ENCODE measurements around the gene NUDT19.
"Not testable (repeated sequence)": the region's sequence is repeated elsewhere in the genome, so short reads cannot be mapped to it uniquely, and the experiment has no call there.

NUDT19 gene

DNA sequence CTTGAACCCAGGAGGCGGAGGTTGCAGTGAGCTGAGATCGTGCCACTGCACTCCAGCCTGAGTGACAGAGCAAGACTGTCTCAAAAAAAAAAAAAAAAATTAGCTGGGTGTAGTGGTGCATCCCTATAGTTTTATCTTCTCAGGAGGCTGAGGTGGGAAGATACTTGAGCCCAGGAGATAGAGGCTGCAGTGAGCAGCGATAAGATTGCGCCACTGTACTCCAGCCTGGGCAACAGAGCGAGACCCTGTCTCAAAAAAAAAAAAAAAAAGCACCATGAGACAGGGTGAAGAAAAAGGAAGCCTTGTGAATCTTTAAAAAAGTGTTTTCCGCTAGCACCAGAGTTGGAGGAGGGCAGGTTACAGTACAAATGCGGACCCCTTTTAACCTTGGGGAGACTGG is 24.6 kb downstream of the NUDT19 start:
- DNase-seq = not testable (repeated sequence)

GRCh38 chr19:32717496-32717895 is 25.9 kb downstream of the NUDT19 start:
- DNase-seq = no peak

DNA sequence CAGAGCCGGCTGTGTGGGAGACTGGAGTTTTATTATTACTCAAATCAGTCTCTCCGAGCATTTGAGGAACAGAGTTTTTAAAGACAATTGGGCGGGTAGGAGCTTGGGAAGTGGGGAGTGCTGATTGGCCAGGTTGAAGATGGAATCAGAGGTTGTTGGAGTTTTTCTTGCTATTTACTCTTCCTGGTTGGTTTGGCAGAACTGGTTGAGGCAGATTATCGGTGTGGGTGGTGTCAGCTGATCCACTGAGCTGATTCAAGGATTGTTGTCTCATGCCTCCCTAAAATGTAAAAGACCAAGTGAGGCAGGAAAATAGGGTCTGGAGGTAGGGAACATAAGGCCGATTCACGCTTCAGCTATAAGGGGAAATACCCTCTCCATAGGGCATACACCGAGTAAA is 26.7 kb downstream of the NUDT19 start:
- DNase-seq = no peak

DNA sequence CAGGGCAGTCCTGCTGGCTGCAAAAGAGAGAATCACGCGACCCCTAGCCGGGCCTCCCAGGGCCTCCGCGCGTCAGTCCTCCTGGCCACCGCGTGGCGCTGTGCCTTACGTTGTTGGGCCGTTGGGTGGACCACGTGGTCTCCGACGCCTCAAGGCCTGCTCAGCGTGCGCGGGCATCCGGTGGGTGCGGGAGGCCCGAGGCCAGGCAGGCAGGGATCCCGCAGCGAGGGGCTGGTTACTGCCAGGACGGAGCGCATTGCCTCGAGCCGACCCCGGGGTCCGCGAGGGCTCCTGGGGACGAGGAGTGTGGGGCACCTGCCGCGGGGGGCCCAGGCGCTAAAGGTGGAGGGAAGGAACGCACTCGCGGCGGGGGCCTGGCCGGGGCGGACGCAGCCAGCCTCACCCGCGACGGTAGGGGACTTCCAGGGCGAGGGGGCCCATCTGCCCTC is 28.0 kb downstream of the NUDT19 start, which contains the start of gene TDRD12:
TSS of gene TDRD12 (plus strand) at position 157 of the 449 bp plus-strand sequence. CDS start 306 bp downstream, outside the sequence.
- no peak for DNase-seq

DNA sequence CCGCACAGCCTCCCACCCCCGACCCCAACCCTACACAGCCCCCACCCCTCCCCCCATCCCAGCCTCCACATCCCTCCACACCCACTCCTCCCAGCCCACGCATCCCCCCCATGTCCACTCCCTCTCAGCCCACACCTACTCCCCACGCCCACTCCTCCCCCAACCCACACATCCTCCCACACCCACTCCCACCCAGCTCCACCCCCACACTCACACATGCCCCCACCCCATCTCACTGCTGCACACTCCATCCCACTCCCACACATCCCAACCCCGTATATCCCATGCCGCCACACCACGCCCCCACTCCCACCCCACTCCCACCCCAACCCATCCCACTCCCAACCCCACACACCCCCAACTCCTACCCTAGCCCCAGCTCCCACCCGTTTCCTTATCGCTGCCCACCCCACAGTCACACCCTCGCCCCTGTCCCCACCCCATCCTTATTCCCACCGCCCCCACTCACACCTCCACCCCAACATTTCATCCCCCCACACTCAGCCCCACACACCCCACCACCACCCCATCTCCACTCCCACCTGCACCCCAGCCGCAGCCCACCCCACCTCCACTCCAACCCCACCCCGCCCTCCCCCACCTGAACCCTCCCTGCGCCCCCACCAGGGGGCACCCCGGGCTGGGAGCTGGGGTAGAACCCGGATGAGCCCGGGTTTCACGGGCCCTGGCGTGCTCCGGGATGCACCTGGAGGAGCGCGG is 28.8 kb downstream of the NUDT19 start:
- DNase-seq = no peak

- no peak for DNase-seq
Measured at GRCh38 chr19:32720936-32721250, 29.3 kb downstream of the NUDT19 start.

GRCh38 chr19:32735936-32736335 is 44.3 kb downstream of the NUDT19 start:
- no peak for DNase-seq

DNA sequence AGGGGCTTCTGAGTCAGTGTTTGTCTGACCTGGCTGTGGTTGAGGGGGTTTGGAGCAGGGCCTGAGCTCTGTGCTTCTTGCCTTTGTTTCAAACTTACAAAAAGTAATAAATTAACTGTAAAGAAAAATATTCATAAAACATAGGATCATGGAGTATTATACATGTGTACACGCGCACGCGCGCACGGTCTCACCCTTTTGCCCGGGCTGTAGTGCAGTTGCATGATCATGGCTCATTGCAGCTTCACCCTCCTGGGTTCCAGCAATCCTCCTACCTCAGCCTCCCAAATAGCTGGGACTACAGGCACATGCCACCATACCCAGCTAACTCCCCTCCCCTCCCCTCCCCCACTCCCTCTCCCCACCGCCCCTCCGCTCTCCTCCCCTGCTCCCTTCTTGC is 51.4 kb downstream of the NUDT19 start:
- no peak for DNase-seq

DNA sequence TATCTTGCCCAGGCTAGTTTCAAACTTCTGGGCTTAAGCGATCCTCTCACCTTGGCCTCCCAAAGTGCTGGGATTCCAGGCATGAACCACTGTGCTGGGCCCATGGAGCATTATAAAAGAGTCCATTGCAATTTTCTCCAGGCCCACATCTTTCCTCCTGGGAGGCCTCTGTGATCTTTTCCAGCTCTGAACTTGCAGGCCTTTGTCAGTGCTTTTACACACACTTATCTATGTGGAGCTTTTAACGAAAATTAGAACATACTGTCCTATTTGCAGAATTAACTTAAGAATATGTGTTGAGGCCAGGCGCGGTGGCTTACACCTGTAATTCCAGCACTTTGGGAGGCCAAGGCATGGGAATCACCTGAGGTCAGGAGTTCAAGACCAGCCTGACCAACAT is 51.8 kb downstream of the NUDT19 start:
- no peak for DNase-seq

- no peak for DNase-seq
Measured at GRCh38 chr19:32744555-32745325, 53.1 kb downstream of the NUDT19 start.

GRCh38 chr19:32745594-32746251 is 54.1 kb downstream of the NUDT19 start:
- DNase-seq = not testable (repeated sequence)

GRCh38 chr19:32746631-32747196 is 55.1 kb downstream of the NUDT19 start:
- DNase-seq = not testable (repeated sequence)

DNA sequence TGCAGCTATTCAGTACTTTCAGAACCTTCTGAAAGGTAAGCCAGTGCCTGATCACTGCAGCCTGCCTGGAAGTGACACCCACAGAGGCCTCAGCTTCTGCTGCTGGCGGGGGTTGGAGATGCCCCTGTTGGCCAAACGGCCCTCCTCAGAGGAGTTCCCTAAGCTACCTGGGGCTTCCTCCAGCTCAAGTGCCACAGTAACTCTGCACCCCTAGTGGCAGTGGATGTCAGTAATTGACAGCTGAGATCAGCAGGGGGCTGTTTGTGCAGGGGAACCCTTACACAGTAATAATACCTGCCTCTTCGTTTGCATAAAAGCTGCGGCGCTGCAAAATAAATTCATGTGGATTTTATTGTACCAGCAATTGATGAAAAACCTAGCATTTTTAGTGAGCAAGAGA is 56.9 kb downstream of the NUDT19 start:
- DNase-seq = no peak

DNA sequence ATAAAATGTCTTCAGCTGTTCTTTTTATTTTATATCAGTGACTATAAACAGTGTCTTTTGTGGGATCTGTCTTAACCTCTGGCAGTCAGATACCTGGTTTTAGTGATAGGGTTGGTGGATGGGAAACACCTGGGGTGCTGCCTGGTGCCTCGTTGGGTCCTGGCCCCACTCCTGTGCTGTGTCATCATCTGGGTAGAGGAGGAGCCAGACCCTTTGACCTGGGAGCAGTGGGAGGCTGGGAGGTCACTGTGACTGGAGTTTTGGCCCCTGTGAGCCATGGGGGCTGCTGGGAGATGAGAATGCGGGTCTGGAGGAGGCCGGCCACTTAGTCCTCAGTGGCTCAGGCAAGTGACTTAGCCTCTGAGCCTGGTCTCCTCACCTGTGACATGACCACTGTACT is 57.3 kb downstream of the NUDT19 start:
- DNase-seq = no peak

- DNase-seq = no peak
Measured at GRCh38 chr19:32749361-32749760, 57.7 kb downstream of the NUDT19 start.

GRCh38 chr19:32750441-32751055 is 58.9 kb downstream of the NUDT19 start:
- DNase-seq = no peak

DNA sequence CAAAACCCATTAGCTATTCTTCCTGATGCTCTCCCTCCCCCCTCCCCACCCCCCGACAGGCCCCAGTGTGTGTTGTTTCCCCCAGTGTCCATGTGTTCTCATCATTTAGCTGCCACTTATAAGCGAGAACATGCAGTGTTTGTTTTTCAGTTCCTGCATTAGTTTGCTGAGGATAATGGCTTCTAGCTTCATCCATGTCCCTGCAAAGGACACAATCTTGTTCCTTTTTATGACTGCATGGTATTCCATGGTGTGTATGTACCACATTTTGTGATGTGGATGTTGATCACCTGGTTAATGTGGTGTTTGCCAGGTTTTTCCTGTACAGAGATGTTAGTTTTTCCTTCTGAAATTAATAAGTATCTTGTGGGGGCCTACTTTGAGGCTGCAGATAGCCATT is 59.4 kb downstream of the NUDT19 start:
- no peak for DNase-seq

GRCh38 chr19:32757189-32757588 is 65.6 kb downstream of the NUDT19 start:
- no peak for DNase-seq

Data from activated gamma-delta T cell (primary cell).